GM10266 (cell line): ENCODE results near the gene SPAG6.
"Not testable (repeated sequence)": the region's sequence is repeated elsewhere in the genome, so short reads cannot be mapped to it uniquely, and the experiment has no call there.

ENCODE experiments used
- DNase-seq: peaks from one replicate; pipeline ENCODE4 v3.0.0; 2012; ENCODE audit errors: extremely low spot score
- TF ChIP-seq, protein P1 (sequence below): IDR thresholded peaks from 2 replicates; pipeline ENCODE4 v1.5.1; 2012; ENCODE audit warnings: mild to moderate bottlenecking, low read depth; ENCODE audit not compliant: control insufficient read depth, insufficient read depth; ENCODE audit errors: missing control alignments

SPAG6 gene

DNA sequence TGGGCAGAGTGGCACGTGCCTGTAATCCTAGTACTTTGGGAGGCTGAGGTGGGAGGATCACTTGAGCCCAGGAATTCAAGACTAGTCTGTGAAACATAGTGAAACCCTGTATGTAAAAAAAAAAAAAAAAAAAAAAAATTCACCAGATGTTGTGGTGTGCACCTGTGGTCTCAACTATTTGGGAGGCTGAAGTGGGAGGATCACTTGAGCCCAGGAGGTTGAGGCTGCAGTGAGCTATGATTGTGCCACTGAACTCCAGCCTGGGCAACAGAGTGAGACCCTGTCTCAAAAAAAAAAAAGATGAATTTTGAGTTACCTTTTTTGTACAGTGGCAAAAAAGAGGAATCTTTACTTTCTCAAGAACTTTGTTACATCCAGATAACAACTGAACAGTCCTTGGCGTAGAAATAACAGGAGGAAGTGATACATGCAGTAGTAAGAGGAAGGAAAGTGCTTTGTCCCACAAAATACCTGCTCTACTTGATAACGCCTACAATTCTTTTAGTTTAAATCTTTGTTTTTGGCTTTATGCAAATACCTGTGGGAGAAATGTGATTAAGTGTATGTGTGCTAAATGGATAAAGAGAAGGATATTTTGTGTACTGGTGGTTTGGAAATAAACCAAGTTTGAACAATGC lies 29.3 kb downstream of the SPAG6 start:
- TF ChIP-seq, protein P1, sequence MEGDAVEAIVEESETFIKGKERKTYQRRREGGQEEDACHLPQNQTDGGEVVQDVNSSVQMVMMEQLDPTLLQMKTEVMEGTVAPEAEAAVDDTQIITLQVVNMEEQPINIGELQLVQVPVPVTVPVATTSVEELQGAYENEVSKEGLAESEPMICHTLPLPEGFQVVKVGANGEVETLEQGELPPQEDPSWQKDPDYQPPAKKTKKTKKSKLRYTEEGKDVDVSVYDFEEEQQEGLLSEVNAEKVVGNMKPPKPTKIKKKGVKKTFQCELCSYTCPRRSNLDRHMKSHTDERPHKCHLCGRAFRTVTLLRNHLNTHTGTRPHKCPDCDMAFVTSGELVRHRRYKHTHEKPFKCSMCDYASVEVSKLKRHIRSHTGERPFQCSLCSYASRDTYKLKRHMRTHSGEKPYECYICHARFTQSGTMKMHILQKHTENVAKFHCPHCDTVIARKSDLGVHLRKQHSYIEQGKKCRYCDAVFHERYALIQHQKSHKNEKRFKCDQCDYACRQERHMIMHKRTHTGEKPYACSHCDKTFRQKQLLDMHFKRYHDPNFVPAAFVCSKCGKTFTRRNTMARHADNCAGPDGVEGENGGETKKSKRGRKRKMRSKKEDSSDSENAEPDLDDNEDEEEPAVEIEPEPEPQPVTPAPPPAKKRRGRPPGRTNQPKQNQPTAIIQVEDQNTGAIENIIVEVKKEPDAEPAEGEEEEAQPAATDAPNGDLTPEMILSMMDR = no peak
- DNase-seq = no peak

DNA sequence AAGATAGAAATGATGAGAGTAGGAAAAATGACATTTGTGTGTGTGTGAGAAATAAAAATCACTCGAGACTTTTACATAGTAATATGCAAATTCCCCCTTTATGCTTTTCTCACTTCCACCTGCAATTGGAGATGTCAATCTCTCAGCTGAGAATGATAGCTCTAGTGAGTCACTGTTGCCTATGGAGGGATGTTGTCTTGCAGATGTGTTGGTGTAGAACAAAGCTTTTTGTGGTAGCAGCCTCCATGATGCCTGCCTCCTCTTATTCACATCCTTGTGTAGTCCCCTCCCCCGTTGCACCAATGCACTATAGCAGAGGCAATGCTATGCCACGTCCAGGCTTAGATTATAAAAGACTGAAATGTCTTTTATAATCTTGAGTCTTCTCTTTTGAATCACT lies 33.8 kb downstream of the SPAG6 start:
- TF ChIP-seq, protein P1 = no peak
- DNase-seq = peak; percentile 29

DNA sequence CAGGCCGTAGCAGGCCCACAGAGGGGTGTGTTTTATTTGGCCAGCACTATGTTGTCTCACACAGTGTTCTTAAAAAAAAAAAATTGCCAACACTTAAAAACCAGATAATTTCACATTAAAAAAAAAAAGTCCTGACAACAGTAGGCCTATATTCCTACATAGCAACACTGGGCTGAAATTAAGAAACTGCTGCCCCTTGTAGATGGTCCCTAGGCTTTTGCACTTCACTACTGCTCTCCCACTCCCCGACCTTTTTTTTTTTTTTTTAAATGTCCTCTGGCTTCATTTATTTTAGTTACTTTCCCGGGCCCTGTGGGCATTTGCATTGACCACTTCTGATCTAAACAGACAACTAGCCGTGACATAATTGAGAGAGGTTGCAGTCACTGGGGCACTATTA lies 36.0 kb downstream of the SPAG6 start:
- no peak for DNase-seq
- TF ChIP-seq, protein P1 = no peak

DNA sequence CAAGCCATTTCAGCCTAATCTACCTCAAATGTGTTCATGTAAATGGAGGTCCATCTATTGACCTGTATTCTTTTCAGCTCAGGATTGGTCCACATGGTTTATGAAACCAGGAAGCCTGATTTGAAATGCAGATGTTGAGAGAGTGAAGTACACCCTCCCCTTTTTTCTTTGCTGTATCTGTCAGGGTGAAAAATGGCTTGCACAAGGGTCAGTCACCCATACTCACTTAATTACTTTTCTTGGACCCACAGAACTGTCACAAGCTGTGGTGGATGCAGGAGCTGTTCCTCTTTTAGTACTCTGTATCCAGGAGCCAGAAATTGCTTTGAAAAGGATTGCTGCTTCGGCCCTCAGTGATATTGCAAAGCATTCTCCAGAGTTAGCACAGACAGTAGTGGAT lies 41.2 kb downstream of the SPAG6 start:
- no peak for DNase-seq
- TF ChIP-seq, protein P1 = no peak

DNA sequence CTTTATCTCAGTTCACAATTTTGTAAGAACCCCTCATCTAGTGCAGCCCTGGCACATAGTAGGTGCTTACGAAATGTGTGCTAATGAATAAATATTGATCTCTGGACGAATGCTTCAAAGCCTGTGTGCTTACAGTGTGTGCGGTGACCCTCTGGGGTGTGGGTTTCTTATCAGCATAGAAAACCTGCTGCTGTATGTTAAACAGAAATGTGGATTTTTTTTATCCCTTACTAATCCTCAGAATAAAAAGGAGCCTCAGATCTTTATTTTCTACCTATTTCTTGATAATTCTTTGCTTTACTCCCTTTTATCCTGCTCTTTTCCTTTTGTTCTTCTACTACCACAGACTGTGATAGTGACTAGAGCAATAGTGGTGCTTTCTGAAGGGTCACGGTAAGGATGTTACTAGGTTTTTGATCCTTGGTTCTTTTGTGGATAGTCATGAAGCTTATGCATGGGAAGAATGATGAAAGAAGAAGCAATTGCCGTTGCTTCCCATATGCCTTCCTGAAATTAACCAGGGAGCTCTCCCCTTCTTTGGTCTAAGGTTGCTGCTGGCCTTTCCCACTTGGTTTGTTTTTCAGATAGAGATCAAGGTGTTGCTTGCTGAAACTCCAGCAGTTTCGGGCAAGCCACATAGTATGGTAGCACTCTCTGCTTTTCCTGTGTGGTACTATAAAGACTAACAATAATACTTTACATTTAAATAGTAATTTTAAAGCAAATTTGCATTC lies 44.7 kb downstream of the SPAG6 start:
- DNase-seq = no peak
- TF ChIP-seq, protein P1 = no peak

DNA sequence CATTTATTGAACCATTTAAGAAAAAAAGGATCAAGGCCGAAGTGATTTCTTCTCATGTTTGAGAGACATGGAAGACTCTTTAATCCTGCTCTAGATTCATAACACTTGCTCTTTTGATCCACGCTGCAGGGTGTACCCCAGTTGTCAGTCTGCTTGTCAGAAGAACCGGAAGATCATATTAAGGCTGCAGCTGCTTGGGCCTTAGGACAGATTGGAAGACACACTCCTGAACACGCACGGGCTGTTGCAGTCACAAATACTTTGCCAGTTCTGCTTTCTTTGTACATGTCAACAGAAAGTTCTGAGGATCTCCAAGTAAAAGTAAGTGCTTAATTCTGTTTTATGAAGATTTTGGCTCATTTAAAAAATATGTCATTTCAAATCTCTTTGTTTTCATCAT lies 46.3 kb downstream of the SPAG6 start:
- DNase-seq = no peak
- TF ChIP-seq, protein P1 = no peak

DNA sequence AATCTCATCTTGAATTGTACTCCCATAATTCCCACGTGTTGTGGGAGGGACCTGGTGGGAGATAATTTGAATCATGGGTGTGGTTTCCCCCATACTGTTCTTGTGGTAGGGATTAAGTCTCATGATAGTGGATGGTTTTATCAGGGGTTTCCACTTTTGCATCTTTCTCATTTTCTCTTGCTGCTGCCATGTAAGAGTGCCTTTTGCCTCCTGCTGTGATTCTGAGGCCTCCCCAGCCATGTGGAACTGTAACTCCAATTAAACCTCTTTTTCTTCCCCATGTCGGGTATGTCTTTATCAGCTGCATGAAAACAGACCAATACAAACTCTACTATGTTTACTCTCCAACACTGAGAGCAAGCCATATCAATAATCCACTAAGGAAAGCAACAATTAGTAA lies 50.9 kb downstream of the SPAG6 start:
- not testable (repeated sequence) for DNase-seq

DNA sequence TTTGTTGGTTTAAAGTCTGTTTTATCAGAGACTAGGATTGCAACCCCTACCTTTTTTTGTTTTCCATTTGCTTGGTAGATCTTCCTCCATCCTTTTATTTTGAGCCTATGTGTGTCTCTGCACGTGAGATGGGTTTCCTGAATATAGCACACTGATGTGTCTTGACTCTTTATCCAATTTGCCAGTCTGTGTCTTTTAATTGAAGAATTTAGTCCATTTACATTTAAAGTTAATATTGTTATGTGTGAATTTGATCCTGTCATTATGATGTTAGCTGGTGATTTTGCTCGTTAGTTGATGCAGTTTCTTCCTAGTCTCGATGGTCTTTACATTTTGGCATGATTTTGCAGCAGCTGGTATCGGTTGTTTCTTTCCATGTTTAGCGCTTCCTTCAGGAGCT lies 61.6 kb downstream of the SPAG6 start:
- not testable (repeated sequence) for DNase-seq
